ENCODE measurements around the gene SORL1-AS1.

SORL1-AS1 gene

DNA sequence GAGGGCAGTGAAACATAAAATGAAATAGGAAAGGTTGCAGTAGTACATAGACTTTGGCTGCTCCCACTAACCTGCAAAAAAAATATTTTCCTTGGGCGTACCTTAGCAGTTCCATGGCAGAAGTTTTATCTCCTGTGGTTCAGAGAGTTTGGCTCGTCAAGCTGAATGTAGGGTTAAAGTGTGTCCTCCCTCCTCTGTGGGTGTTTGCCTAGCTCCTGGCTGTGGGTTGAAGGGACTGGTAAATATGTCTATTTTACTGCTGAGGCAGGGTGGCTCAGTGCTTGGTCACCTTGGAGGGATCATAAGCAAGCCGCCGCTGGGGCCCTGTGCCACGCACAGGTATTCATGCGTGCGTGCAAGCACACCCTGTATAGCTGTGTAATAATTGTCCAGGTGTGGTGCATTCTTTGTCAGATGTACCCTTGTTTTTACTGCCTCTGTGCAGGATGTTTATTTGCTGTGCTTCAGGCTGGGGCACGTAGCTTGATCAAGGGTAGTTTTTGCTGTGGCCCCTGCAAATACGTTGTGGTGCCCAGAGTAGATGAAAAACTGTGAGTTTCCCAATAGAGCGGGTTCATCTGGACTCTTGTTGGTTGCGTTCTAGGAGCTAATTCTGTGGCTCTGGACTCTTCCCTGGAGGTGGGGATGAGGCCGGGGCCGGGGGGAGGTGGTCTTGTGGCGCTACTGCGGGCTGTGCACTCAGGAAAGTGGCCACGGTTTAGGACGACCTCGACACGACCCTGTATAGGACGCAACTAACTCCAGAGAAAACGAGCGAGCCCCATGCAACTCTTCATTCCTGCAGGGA is 1.4 kb downstream of the SORL1-AS1 start:
- DNase-seq = peak; percentile 63

DNA sequence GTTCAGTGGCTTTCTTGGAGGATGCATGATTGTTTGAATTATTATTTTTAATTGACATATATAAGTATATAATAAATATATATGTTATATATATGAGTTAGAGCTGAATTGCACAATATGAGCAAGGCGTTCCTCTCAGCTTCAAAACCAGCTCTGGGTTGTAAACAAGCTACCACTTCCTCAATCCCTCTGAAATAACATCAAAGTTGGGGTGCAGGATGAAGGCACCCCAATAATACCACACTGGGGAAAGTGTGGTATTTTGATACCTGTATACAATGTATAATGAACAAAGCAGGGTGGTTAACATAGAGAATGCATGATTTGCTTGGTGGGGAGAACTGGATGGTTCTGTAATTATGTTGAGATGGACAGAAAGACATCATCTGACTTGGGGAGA is 2.4 kb downstream of the SORL1-AS1 start:
- DNase-seq = no peak

DNA sequence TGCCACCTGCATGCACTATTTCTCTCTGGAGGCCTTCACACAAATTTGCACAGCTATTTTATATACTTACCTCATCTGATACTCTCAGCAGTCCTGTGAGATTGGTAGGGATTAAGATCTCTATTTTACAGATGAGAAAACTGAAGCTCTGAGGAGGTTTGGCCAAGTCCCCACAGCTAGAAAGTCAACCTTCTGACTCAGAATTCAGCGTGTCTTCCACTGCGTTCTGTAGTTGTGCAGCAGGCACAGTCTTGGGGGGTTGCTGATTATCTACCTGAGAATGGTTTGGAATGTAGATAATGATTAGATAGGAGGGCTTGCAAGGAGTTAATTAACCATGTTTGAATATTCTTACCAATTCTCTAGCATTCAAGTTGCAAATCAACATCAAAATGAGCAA is 3.1 kb downstream of the SORL1-AS1 start:
- no peak for DNase-seq

DNA sequence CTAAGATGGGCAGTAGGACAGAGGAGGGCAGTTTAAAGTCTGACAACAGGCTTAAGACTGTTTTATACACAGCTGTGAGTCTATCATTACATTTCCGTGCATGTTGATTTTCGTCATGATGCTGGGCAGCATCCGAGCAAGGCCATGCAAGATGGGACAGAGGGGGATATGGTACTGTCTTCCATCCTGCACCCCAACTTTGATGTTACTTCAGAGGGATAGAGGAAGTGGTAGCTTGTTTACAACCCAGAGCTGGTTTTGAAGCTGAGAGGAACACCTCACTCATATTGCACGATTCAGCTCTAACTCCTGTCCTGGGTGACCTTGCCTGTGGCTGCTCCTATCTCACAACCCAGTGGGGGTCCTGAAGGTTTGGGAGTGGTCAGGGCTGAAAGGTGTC is 3.6 kb downstream of the SORL1-AS1 start:
- DNase-seq = no peak

DNA sequence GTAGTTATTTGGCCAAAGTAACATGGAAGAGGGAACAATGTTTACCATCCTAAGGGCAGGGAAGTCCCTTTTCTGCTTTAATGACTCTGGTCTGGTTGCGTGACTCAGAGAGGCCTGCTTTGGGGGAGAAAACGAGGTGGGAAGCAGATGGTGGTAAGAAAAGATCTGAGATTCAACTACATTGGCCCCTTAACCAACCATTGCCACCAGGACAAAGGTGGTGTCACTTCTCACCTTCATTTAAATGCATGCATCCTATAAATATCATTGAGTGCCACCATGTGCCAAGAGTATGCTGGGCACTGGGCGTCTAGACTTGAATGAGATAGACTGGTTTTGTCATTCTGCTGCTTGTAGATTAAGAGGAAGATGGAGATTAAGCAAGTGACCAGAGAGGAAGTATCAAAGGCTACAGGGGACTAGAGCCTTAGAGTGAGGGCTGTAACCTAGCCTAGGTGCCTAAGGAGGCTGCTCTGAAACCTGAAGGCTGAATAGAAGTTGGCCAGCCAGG is 4.3 kb downstream of the SORL1-AS1 start:
- no peak for DNase-seq

DNA sequence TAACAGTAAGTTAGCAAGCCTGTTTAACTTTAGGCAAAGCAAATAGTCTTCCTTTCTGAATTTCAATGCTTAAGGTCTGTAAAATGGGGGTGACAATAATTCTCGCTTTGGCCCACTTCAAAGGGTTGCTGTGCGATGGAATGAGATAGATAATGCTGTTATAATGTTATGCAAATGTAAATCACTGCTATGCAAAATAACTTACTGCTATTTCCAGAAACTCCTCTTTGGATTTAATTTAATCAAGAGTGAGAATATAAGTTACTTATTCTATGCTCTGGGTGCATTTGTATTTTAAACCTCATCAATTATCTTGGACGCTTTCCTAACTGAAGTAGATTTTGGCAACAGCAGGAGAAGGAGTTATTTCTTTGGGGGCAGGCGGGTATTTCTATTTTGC is 4.8 kb downstream of the SORL1-AS1 start:
- no peak for DNase-seq

DNA sequence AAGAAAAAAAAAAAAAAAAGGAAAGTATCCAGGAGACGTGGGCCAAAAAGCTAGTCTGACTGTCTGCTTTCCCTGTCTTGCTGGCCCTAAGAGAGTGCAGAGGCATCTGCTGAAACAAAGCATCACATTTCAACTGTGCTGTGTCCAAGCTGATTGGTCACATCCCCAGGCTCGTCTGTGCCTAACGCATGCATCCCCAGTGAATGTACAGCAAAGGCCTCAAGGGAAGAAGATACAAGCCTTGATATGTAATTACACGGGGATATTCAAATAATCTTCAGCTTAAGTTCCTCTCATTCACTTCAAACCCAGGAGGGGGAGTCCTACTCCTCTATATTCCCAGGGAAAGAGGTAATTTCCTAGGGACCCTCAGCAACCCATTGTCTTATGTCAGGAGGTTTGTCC is 6.0 kb downstream of the SORL1-AS1 start:
- no peak for DNase-seq

DNA sequence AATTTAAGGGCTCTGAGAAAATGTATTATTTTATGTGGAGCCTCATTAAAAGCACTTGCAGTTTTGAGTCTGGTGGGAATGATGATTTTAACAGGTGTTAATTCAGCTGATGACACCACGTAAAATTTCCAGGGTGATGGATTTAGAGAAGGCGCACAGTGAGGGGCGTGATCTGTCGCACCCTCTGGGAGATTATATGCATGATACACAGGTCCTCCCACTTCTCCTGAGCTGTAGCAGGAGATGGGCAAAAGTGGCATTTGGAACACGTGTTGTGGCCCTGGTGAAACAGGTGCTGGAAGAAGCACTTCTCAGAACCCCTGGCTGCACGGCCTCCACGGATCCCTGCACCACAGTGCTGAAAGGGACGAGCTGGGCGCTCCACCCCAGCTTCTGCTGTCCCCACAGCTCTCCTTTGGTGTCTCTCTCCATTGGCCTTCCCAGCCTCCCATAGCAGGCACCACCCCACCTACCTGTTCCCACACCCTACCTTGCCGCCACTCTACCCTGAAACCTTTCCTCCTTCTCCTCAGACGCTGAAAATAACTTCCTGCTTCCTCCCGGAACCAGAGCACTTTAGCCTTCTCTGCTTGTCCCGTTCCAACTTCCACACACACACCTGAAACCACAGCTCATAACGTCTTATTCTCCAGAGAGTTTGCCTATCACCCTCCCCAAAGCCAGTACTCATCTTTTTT is 7.5 kb downstream of the SORL1-AS1 start:
- no peak for DNase-seq

DNA sequence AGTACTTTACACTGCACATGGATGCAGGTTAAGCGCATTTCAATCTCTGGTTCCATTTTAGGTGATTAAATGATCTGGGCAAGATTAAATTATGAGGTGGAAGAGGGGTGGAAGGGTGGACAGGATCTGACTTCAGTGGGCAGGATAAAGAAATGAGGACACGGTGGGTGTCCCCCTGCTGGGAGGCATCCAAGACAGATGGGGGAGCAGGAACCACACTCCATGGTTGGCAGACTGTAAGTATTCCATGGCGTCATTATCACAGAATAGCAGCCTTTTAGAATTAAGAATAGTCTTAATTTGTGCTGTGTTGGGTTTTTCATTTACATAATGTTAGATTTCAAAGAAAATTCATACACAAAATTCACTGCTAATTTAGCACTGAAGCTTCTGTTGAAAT is 8.2 kb downstream of the SORL1-AS1 start:
- DNase-seq = no peak

DNA sequence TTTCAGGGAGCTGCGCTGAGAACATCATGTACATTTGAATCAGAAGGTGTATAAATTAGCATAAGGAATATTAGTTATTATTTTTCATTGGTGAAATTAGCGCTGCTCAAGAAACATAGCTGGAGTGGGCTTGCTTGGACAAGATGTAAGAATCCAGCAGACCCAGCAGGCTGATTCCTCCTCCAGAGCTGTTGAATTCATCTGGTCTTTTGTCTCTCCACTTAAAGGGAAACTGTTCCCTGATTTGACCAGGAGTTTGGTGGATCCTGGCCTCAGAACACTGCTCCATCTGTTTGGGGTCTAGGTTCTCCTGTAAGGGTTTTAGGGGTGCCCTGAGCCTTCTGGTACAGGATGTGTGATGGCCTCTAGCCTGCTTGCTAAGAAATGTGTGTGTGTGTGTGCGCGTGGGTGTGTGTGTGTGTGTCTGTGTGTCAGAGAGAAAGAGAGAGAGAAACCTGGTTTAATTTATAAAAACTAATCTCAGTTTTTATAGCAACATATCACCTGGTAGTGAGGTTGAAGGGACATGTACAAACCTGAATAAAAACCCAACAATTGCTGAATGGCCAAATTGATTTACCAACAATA is 9.0 kb downstream of the SORL1-AS1 start:
- DNase-seq = no peak

DNA sequence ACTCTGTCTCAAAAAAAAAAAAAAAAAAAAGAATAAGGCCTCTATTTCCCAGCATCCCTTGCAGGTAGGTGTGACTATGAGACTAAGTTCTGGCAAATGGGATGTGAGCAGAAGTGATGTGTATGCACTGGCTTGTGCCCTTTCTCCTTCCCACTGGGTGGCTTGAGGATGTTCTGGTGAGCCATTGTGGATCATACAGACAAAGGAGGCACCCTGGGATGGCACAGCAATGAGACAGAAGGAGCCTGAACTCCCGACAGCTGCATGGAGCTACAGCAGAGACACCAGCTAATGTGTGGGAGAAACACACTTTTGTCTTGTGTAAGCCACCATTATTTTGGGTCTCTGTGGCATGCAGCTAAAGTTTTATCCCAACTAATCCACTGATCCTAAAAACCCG is 11.2 kb downstream of the SORL1-AS1 start:
- DNase-seq = peak; percentile 71

DNA sequence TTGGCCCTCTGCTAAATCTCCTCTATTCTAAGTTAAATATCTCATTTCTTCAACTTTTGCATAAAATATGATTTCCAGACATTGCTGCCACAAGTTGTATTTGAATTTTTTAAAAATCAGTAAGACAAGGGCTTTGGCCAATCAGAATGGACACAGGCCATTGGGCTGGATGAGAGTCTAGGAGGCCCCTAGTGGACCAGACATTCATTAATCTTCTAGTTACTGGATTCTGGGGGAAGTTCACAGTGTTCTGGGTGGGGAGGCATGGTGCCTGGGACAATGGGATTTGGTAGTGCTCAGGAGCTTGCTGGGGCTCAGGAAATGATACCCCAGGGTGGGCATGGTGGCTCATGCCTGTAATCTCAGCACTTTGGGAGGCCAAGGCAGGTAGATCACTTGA is 13.0 kb downstream of the SORL1-AS1 start:
- DNase-seq = no peak

DNA sequence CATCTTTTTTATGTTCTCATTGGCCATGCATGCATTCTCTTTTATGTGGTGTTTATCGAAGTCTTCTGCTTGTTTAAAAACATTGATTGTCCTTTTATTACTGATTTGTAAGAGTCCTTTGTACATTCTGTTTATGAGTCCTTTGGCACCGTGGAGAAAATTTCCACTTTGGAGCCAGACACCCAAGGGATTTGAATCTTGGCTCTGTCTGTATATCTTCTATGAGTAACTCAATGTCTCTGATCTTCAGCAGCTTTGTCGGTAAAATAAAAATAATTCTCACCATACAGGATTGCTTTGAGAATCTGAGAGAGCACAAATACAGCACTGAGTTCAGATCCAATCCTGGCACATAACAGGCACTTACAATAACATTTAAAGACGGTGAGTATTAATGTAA is 13.4 kb downstream of the SORL1-AS1 start:
- no peak for DNase-seq

DNA sequence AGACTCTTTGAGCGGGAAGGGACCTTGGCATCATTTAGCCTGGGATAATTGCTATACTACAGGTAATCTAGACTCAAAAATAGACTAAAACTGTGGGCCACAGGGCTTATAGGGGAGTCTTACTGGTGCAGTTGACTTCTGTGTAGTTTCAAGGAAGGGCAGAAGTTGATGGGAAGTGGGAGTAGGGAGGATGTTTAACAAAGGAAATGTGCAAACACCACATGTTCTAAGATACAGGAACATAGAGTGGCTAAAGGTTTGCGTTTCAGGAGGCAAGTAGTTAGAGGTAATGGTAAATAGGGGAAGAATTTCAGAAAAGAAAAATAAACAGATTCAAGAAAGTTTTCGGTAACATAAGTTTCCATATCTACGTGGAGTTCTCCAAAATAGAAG is 15.1 kb downstream of the SORL1-AS1 start:
- no peak for DNase-seq

DNA sequence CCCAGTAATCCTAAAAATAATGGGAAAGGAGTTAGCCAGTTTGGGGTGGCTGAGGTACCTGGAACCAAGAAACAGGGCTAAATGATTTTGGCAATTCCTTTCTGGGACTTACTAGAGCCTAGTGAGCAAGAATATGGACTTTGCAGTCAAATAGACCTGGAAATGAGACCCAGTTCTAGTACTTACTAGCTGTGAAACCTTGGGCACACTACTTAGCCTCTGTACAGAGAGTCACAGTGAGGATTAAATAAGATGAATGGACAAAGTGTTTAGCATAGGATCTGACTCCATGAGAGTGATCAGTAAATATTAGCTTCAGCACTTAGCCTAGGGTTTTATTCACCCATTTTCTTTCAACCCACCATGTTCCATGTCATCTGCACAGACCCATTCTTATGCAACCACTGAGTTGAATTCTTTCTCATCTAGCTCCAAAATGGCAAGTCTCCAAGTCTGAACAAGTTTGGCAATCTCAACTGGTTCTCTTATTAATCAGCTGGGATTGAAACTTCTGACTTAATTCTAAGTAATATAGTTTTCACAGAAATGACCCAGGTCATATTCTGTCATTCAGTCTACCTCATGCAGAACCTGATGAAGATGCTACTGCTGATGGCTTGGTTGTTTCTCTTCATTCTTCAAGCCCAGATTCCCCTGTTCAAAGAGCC is 15.6 kb downstream of the SORL1-AS1 start:
- no peak for DNase-seq

DNA sequence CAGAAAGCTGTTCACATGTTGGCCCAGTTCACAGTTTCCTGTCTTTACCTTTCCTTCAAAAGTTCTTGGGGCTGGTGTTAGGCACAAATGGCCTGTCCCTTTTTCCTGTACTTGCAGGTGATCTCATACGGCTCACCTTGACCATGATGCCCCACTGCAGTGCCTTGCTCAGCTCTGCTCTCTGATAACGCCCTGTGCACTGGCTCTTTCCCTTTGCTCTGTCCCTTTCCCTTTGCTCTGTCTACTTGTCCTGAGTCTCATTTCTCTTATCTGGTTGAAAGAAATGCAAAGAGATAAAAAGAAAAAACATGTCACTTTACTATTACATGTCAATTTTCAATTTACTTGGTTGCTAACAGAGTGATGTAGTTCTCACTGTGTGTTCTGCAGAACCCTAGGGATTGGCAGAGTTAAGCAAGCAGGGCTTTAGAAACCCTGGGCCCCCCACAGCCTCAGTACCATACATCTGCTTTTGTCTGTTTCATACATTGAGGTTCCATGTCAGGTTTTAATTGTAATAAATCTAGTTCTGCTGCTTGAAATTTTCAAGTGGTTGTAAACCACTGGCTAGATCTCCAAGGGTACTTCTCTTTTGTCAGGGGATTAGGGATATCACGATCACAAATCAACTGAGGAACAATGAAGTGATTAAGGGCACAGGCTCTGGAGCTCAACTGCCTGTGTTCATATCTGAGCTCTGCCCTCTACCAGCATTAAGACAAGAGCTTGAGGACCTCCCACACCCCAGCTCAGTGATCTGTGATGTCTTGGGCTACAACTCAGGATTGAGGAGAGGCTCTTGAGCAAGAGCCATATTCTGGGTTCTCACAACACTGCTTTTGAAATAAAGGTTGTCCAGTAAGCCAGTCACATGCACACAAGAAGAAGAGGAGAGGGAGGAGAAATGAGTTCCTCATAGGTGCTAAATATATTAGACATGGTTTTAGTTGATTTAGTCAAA is 16.9 kb downstream of the SORL1-AS1 start:
- no peak for DNase-seq

DNA sequence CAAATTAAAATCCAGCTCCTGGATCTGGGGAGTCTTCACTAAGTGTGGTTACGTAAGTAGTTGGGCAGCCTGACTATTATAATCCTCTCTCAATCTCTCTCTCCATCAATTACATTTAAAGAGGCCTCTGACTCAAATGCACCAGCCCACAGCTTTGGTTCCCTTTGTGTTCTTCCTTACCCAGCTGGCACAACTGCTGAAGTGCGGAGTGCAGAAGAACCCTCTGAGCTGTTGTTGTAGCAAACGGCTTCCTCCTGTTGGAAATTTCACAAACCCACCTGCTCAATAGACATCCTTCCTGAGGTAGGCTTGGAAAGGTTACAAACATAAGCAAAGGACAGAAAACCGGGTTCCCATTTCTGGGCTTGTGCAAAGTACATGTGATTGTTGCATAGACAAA is 17.6 kb downstream of the SORL1-AS1 start:
- no peak for DNase-seq

DNA sequence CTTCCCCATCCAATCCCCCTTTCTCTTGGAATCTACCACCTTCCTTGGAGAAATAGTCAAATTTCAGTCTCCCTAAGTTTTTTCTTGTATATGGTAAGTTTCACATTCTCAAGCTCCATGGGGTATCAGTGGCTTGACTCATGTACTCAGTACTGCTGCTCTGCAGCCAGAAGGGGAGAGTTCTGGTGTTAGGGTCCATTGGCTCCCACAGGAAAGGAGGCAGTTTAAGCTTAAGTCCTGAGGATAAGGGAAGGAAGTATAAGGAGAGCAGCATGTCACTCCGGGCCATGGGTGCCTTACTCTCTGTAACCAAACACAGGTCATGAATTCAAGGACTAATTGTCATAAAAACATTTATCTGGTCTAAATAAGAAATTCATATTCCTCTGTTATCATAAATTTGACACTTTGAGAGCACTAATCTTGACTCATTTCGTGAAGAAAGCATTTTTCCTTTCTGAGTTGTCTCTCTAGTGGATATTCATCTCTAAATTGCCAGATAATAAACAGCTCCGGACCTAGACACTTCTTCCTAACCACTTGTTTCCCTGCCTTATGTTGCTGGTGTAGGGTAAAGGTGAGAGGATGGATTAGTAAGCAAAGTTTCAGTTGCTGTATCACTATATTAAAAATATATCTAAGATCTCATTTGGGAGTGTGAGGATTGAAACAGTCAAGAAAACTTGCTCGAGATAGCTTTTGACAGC is 20.8 kb downstream of the SORL1-AS1 start:
- no peak for DNase-seq

DNA sequence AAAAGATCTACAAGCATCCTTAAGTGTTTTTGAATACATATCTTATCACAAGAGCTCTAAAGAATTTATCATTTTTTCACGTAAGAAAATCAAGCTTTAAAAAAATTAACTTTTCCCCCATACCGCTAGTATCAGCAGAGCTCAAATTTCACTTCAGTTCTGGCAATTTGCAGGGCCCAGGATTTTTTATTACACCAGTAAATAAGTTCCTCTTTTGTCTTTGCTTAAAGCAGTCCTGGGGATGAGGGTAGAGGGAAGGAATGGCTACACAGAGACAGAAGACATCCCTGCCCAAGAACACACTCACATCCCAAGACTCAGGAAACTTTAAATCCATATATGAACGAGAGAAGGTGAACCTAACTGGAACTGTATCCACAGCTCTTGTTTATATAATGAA is 23.2 kb downstream of the SORL1-AS1 start:
- no peak for DNase-seq

DNA sequence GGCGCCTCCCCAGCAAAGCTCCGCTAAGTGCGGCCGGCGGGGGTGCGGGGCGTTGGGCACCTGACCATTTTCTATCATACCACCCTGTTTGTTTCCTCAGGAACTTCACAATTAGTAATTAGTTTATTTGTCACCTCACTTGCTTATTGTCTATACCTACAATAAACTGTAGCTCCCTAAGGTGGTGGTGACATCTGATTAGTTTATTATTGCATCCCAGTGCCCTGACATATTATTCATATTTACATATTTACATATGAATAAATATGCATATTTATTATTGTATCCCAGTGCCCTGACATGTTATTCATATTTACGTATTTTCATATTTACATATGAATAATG is 25.4 kb downstream of the SORL1-AS1 start:
- DNase-seq = no peak

Measured in NCI-H146 (cell line).